Heart left ventricle (tissue), 13 donors: ENCODE results near the gene CTNNB1.

Source experiments
- POLR2A ChIP-seq, 2 donors: fragments of 450-650 bp; IDR thresholded peaks; one replicate each; pipeline ENCODE4 v1.6.1; 2017; ENCODE audit warnings: antibody characterized with exemption in 2 of 2, mild to moderate bottlenecking in 2 of 2, moderate library complexity in 2 of 2
- TF ChIP-seq, protein P1 (sequence below), 12 donors: fragments of 200-600 bp; sonication (generic) in 4 of 12; IDR thresholded peaks; one replicate each; pipeline versions ENCODE4 v1.5.0 to v1.8.0; 2018 to 2022; ENCODE audit warnings: antibody characterized with exemption in 12 of 12, mild to moderate bottlenecking in 5 of 12
- donor health status: ischemic (EF 13 %, LVEDD 7.1; RV severe dilation, severe dysfunction).
- donor health status: DM: no; HTN: yes; CAD: no.
- donor health status: DM: no; HTN: no; CAD: no.
- donor health status: ischemic (EF 25% LVEDD 6.9; RV normal size, moderate dysfunction).
- donor health status: ischemic (EF 25% LVEDD 5.7; RV mildly dilated, moderate dysfunction).
- donor health status: ischemic (EF 35%, LVEDD 5.7; RV mildly dilated, moderate dysfunction).
- donor health status: nonischemic (EF 11% LVEDD 7.7; RV severe dilation, severe dysfunction).
- donor health status: DM: yes; HTN: yes; CAD: no.
- donor health status: PGD.
- donor health status: ischemic (EF 29% LVEDD 5.4; RV normal size, mild dysfunction).
- donor health status: nonischemic (EF 23%, LVEDD 6.1; RV moderate dilation, normal function).

GRCh38 chr3:41286305-41286704, 87.0 kb downstream of the CTNNB1 start:
- TF ChIP-seq, protein P1, sequence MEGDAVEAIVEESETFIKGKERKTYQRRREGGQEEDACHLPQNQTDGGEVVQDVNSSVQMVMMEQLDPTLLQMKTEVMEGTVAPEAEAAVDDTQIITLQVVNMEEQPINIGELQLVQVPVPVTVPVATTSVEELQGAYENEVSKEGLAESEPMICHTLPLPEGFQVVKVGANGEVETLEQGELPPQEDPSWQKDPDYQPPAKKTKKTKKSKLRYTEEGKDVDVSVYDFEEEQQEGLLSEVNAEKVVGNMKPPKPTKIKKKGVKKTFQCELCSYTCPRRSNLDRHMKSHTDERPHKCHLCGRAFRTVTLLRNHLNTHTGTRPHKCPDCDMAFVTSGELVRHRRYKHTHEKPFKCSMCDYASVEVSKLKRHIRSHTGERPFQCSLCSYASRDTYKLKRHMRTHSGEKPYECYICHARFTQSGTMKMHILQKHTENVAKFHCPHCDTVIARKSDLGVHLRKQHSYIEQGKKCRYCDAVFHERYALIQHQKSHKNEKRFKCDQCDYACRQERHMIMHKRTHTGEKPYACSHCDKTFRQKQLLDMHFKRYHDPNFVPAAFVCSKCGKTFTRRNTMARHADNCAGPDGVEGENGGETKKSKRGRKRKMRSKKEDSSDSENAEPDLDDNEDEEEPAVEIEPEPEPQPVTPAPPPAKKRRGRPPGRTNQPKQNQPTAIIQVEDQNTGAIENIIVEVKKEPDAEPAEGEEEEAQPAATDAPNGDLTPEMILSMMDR (IDR thresholded peaks at IDR 0.05), result no peak
- TF ChIP-seq POLR2A (IDR thresholded peaks at IDR 0.05), result no peak
